GM12874 (cell line): ENCODE data around the gene CD58.

Experiments used
- TF ChIP-seq, protein P1 (sequence below): IDR thresholded peaks from 2 replicates; pipeline ENCODE4 v1.5.1; 2011; ENCODE audit warnings: low read depth, mild to moderate bottlenecking, control low read depth, low read length, moderate library complexity; ENCODE audit not compliant: insufficient read depth

The CD58 gene

DNA sequence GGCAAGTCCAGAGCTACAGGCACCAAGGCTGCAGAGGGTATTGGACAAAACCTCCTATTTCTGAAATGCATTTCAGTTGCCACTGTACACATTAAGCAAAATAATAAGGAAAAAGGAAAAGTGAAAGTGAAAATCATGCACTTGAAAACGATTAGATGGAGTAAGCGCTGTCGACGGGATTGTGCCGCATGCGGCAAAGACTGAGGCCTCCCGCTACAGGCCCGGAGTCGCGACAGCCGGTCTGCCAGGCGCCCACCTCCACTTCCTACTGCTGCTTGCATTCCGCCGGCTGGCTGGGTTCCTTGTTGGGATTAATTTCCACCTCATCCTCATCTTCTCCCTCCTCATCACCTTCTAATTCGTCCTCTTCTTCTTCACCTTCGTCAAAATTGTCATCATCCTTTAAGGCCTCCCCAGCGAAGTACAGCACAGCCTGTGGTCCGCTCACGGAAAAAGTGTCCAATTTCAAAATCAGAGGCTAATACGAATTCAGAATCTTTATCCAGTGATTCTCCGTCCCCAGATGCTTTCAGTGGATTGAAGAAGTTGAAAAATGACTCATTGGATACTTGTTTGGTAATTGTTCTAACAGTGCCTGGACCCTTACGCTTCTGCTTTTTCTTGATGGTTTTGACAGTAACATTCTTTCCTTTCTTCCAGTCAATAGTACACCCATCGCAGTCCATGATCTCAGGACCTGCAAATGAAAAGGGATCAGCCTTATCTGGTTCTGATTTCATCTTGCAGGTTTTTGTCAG is 38.0 kb downstream of the CD58 start:
- TF ChIP-seq, protein P1, sequence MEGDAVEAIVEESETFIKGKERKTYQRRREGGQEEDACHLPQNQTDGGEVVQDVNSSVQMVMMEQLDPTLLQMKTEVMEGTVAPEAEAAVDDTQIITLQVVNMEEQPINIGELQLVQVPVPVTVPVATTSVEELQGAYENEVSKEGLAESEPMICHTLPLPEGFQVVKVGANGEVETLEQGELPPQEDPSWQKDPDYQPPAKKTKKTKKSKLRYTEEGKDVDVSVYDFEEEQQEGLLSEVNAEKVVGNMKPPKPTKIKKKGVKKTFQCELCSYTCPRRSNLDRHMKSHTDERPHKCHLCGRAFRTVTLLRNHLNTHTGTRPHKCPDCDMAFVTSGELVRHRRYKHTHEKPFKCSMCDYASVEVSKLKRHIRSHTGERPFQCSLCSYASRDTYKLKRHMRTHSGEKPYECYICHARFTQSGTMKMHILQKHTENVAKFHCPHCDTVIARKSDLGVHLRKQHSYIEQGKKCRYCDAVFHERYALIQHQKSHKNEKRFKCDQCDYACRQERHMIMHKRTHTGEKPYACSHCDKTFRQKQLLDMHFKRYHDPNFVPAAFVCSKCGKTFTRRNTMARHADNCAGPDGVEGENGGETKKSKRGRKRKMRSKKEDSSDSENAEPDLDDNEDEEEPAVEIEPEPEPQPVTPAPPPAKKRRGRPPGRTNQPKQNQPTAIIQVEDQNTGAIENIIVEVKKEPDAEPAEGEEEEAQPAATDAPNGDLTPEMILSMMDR: no peak

DNA sequence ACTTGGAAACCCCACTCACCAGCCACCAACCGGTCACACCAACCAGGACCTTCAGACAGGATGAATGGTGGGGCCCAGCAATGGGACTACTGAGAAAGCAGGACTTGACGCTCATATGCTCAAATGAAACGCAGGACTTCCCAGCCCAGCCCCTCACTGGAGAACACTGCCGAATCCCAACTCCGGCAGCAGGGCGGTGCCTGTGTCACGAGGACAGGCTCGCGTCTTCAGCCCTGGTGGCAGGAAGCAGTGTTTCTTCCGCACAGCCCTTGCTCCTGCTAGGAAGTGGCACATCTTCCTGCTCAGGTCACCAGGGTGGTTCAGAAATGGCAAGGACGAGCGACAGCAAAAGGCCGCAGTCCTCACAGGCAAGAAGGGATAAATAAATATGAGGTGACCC is 38.9 kb downstream of the CD58 start:
- TF ChIP-seq, protein P1: no peak

DNA sequence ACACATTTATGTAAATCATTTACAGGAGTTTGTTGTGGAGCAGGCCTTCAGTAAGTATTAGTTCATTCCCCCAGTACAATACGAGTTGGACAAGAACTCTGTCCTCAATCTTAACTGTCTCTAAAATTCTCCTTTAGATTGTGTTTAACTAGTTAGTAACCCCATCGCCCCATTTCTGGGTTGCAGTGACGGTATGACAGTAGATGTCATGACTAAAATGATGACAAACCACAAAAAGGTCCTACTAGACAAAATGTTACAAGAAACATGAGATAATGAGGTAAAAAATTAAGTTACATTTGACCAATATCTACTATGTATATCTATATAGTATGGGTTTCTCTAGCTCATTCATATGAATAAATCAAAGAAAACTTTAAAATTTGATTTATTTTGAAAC is 41.1 kb downstream of the CD58 start:
- TF ChIP-seq, protein P1: no peak

DNA sequence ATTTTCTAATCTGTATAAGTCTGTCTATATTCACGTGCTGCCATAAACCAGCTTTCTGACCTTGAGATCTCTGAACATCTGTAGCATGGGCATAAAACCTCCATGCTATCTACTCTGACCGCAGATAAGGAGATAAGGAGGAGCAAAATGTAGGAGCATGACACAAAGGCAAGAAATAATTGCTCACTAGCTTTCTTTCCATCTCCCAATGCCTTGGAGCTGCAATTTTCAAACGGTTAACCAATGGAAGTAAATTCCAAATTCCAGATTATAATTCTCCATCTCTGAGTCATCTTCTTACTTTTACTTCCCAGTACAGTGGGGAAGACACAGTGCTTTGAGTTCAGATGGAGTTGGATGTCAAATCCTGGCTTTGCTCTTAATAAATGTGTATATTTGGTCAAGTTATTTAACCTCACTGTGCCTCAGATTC is 41.6 kb downstream of the CD58 start:
- TF ChIP-seq, protein P1: no peak

DNA sequence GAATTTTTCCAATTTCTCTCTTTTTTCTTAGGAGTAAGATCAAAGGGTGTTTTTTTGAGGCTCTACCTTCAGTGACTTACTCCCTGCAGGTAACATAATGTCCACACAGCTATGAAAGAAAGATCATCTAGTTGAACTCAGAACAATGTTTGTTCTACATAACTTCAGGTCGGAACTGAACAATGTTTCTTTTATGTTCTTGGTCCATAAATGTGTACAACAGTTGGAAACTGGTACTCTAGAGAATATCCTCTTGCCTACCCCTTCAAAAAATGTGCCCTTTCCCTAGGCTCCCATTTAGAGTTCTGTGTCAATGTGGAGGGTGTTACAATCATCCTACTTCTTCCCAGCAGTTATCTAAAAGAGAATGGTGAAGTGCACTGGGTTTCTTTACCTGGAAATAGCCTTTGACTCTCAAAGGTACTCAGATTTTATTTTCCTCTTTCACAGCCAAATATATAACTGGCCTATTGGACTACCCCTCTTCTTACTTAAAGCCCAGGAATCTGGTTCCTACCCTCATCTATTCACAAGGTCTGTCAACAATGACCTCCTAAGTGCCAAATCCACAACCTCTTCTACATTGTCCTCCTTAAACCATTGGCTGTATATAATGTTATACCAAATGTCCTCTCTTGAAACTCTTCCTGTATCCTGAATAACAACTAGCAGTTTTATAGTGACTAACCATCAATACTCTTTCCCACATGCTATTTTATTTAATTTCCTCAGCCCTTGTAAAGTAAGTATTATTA is 42.3 kb downstream of the CD58 start:
- TF ChIP-seq, protein P1: no peak

DNA sequence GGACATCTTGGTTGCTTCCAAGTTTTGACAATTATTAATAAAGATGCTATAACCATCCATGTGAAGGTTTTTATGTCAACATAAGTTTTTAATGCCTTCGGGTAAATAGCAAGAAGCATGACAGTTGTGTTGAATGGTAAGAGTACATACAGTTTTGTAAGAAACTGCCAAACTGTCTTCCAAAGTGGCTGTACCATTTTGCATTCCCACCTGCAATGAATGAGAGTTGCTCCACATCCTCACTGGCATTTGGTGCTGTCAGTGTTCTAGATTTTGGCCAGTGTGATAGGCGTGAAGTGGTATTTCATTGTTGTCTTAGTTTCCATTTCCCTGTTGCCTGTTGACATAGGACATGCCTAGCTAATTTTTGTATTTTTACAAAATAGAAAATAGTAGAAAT is 45.4 kb downstream of the CD58 start:
- TF ChIP-seq, protein P1: no peak

DNA sequence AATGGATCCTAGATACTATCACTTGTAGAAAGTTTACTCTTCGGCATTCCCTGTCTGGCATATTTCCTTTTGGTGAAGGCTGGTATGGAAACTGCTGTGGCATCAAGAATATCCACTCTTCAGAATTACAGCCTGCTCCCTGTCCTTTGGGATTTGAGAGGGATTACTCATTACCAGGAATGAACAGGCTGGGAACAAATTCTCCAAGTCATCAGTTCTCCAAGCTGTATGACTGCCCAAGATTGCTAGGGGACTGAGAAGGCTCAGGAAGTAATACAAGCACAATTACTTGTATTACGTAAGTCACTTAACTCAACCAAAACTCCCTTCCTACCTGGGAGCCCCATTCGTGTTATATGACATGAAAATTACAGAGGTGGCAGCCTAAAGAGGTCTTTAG is 49.6 kb downstream of the CD58 start:
- TF ChIP-seq, protein P1: no peak
